Measurements from ENCODE around the gene GRIK1. TPM values are rescaled to one million over a fixed set of nuclear protein-coding genes. Genes with fewer than 3 reads are reported as not detected.

The GRIK1 gene
- polyA plus RNA-seq, 3 donors: not detected

GRCh38 chr21:29613877-29614276 is 325.9 kb downstream of the GRIK1 start:
- Histone ChIP-seq H3K9ac (ENCODE audit: insufficient read depth, low read length, poor library complexity, severe bottlenecking) (no peak overlapping the region), H3K4me2 (replicated peaks; ENCODE audit: extremely low read depth, low read length, poor library complexity, severe bottlenecking) (no peak overlapping the region), H3K27ac (ENCODE audit: low read depth in 1 of 2, low read length in 2 of 2) (no peak overlapping the region), H3K36me3 (replicated peaks in 1 of 2; ENCODE audit: control insufficient read depth in 1 of 2, insufficient read depth in 2 of 2, low read length in 2 of 2) (no peaks in the 10 kb centered on the region), H3K79me2 (ENCODE audit: insufficient read depth, low read length) (no peaks in the 10 kb centered on the region), H4K20me1 (ENCODE audit: insufficient read depth, low read length) (no peaks in the 10 kb centered on the region), H2AFZ (ENCODE audit: insufficient read depth, low read depth, low read length, poor library complexity, severe bottlenecking) (no peak overlapping the region), H3K27me3 (ENCODE audit: control insufficient read depth in 2 of 2, insufficient read depth in 2 of 2, low read length in 2 of 2) (no peaks in the 10 kb centered on the region), H3K4me3 (replicated peaks in 1 of 3; ENCODE audit: low read depth in 2 of 3, low read length in 3 of 3) (no peak overlapping the region), H3K9me3 (replicated peaks in 1 of 2; ENCODE audit: control insufficient read depth in 1 of 2, insufficient read depth in 1 of 2, low read length in 2 of 2) (no peaks in the 10 kb centered on the region), H3K4me1 (ENCODE audit: control insufficient read depth in 1 of 2, insufficient read depth in 2 of 2, low read length in 2 of 2) (no peaks in the 10 kb centered on the region)
- Mint-ChIP-seq H3K36me3 (peaks cover 0 to 3% of the 10 kb centered on the region in 2 donors), H3K4me3 (no peak overlapping the region), H3K4me1 (no peaks in the 10 kb centered on the region), H3K27me3 (ENCODE audit: low read depth in 3 of 3) (no peaks in the 10 kb centered on the region), H3K9me3 (peaks cover 0 to 6% (median 3%) of the 10 kb centered on the region in 7 donors), H3K27ac (no peak overlapping the region)
- no peak for TF ChIP-seq CTCF (IDR thresholded peaks at IDR 0.05)
- WGBS (ENCODE audit: insufficient coverage): 100% methylated on average over 1 of the region's 3 CpGs
- intact Hi-C loops (cut with micrococcal nuclease): no loop called here
- DNase-seq: no peak

DNA sequence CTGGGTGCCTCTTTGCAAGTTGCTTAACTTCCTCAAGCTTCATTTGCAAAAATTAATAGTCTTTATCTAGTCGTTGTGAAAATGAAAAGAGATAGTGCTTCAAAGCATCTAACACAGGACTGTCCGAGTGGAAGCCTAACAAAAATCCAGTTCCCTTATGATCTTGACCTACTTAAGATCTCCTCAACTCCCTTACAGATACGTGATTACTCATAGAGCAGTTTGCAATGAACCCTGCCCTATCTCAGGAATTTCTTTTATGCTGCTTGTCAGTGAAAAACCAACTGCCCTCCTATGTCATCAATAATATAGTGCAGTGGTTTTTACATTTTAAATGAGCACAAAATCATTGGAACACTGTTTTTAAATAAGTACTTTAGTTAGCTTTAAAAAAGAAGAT is 326.8 kb downstream of the GRIK1 start:
- no peak for TF ChIP-seq CTCF (IDR thresholded peaks at IDR 0.05)
- Mint-ChIP-seq H3K9me3 (peaks cover 0 to 4% (median 1%) of the 10 kb centered on the region in 7 donors), H3K36me3 (no peaks in the 10 kb centered on the region), H3K27ac (no peak overlapping the region), H3K4me3 (no peak overlapping the region), H3K4me1 (no peaks in the 10 kb centered on the region), H3K27me3 (ENCODE audit: low read depth in 3 of 3) (no peaks in the 10 kb centered on the region)
- no peak overlapping the region for H3K4me2 ChIP-seq (replicated peaks; ENCODE audit: extremely low read depth, low read length, poor library complexity, severe bottlenecking)
- no peaks in the 10 kb centered on the region for H3K4me1 ChIP-seq (ENCODE audit: control insufficient read depth in 1 of 2, insufficient read depth in 2 of 2, low read length in 2 of 2)
- H3K4me3 ChIP-seq (replicated peaks in 1 of 3; ENCODE audit: low read depth in 2 of 3, low read length in 3 of 3): no peak overlapping the region
- no CpG with 5 or more reads among the region's 3 CpGs for WGBS (ENCODE audit: insufficient coverage)
- intact Hi-C loops (cut with micrococcal nuclease): no loop called here
- no peaks in the 10 kb centered on the region for H3K9me3 ChIP-seq (replicated peaks in 1 of 2; ENCODE audit: control insufficient read depth in 1 of 2, insufficient read depth in 1 of 2, low read length in 2 of 2)
- no peaks in the 10 kb centered on the region for H3K79me2 ChIP-seq (ENCODE audit: insufficient read depth, low read length)
- H2AFZ ChIP-seq (ENCODE audit: insufficient read depth, low read depth, low read length, poor library complexity, severe bottlenecking): no peak overlapping the region
- DNase-seq: no peak
- no peaks in the 10 kb centered on the region for H4K20me1 ChIP-seq (ENCODE audit: insufficient read depth, low read length)
- no peak overlapping the region for H3K27ac ChIP-seq (ENCODE audit: low read depth in 1 of 2, low read length in 2 of 2)
- H3K36me3 ChIP-seq (replicated peaks in 1 of 2; ENCODE audit: control insufficient read depth in 1 of 2, insufficient read depth in 2 of 2, low read length in 2 of 2): no peaks in the 10 kb centered on the region
- no peaks in the 10 kb centered on the region for H3K27me3 ChIP-seq (ENCODE audit: control insufficient read depth in 2 of 2, insufficient read depth in 2 of 2, low read length in 2 of 2)
- no peak overlapping the region for H3K9ac ChIP-seq (ENCODE audit: insufficient read depth, low read length, poor library complexity, severe bottlenecking)
